Mesendoderm (in vitro differentiated cells): ENCODE measurements around the gene LTBP2.

ENCODE experiments used
- DNase-seq: peaks from one replicate; pipeline ENCODE4 v3.0.0; 2013
- H2AK5ac ChIP-seq: 2 replicates; pipeline ENCODE4 v1.6.1; 2013; ENCODE audit warnings: low read length, inconsistent platforms
- H2BK120ac ChIP-seq: 2 replicates; pipeline ENCODE4 v1.6.1; 2013; ENCODE audit warnings: low read depth, mild to moderate bottlenecking, low read length, moderate library complexity, mixed read lengths
- H2BK15ac ChIP-seq: replicated peaks from 2 replicates; pipeline ENCODE4 v1.6.1; 2013; ENCODE audit warnings: low read depth, mild to moderate bottlenecking, moderate library complexity
- H2BK5ac ChIP-seq: 2 replicates; pipeline ENCODE4 v1.6.1; 2013; ENCODE audit warnings: low read length, inconsistent platforms
- H3K18ac ChIP-seq: 2 replicates; pipeline ENCODE4 v1.6.1; 2013; ENCODE audit warnings: mild to moderate bottlenecking, low read length, mixed read lengths
- H3K23ac ChIP-seq: one replicate; pipeline ENCODE4 v1.6.1; 2013; ENCODE audit warnings: low read length
- H3K27ac ChIP-seq: 2 replicates; pipeline ENCODE4 v1.5.1; 2013; ENCODE audit warnings: low read depth, mild to moderate bottlenecking, inconsistent platforms, low read length, moderate library complexity
- H3K27me3 ChIP-seq: 2 replicates; pipeline ENCODE4 v1.6.1; 2013; ENCODE audit warnings: low read length, control low read depth, mild to moderate bottlenecking, inconsistent platforms; ENCODE audit not compliant: insufficient read depth, poor library complexity
- H3K36me3 ChIP-seq: 2 replicates; pipeline ENCODE4 v1.6.1; 2013; ENCODE audit warnings: low read length, inconsistent platforms; ENCODE audit not compliant: control insufficient read depth, insufficient read depth
- H3K4ac ChIP-seq: one replicate; pipeline ENCODE4 v1.6.1; 2013; ENCODE audit warnings: low read depth, mild to moderate bottlenecking, low read length, moderate library complexity
- H3K4me1 ChIP-seq: 2 replicates; pipeline ENCODE4 v1.6.1; 2013; ENCODE audit warnings: low read depth, low read length, inconsistent platforms; ENCODE audit not compliant: control insufficient read depth
- H3K4me2 ChIP-seq: 2 replicates; pipeline ENCODE4 v1.6.1; 2013; ENCODE audit warnings: low read length
- H3K4me3 ChIP-seq: 2 replicates; pipeline ENCODE4 v1.5.1; 2013; ENCODE audit warnings: mild to moderate bottlenecking, low read length
- H3K56ac ChIP-seq: one replicate; pipeline ENCODE4 v1.6.1; 2013; ENCODE audit warnings: low read length
- H3K79me1 ChIP-seq: 2 replicates; pipeline ENCODE4 v1.6.1; 2013; ENCODE audit warnings: low read length, inconsistent platforms
- H3K79me2 ChIP-seq: 2 replicates; pipeline ENCODE4 v1.6.1; 2013; ENCODE audit warnings: mild to moderate bottlenecking, low read length; ENCODE audit not compliant: control insufficient read depth, insufficient read depth
- H3K9ac ChIP-seq: 2 replicates; pipeline ENCODE4 v1.6.1; 2013; ENCODE audit warnings: low read length, inconsistent platforms
- H4K5ac ChIP-seq: one replicate; pipeline ENCODE4 v1.6.1; 2013; ENCODE audit warnings: low read length
- H4K8ac ChIP-seq: one replicate; pipeline ENCODE4 v1.6.1; 2013; ENCODE audit warnings: low read depth, mild to moderate bottlenecking, control low read depth, low read length, moderate library complexity
- WGBS: extraction: QIAGEN DNeasy Blood & Tissue Kit; methylation state at CpG from one replicate; pipeline ENCODE4 v1.1.7; 2013; ENCODE audit warnings: low lambda C conversion rate, missing lambda C conversion rate; ENCODE audit not compliant: insufficient coverage; ENCODE audit errors: extremely low coverage; 5-methylcytosine and 5-hydroxymethylcytosine counted together

Gene LTBP2

DNA sequence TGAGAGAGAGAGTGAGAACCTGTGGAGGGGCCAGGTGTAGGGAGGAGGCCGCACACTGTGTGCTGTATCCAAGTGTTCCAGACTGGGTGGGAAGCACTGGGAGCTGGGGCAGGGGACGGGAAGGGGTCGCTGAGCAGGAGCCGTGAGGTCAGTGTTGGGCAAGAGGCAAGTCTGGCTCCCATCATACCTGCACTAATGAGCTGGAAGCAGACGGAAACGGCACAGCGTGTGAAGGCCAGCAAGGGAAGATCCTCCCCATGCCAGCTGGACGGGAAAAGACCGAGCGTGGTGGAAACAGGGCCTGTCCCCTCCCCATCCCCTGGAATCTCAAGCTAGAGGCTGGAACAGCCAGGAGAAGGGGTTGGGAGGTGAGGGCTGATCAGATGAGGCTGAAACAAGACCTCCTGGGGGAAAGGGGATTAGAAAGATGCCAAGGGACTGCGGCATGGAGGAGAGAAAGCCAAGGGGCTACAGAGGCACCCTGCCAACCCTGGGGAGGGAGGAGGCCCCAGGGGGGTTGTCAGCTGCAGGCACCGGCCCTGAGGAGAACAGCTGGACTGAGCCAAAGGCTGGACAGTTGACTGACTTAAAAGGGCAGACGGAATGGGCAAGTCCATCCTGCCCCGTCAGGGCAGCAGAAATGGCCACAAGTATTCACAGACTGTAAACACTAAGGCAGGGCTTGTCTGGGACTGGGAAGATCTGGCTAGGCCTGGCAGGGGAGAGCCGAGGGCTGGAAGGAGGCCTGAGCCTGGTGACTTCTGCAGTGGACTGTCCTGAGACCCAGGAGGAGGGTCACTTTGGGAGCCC, 19.0 kb upstream of the LTBP2 start:
- no peak for DNase-seq
- peak overlapping the region; percentile 42 for H3K56ac ChIP-seq
- no CpG with 5 or more reads among the region's 15 CpGs for WGBS

DNA sequence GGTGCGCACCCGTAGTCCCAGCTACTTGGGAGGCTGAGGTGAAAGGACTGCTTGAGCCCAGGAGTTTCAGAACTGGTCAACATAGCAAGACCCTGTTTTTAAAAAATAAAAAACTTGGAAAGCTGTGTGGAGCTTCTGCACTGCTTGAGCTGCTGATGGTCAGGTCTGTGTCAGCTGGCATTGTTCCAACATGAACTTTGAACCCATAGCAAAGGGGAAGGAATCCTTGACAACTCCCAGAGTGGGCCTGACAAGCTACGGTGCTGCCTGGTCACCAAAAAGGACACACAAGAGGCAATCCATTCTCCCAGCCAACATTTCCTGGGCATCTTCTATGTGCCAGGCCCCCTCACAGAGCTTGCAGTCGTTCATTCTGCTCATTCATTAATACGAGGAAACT, 16.4 kb upstream of the LTBP2 start:
- no peak for DNase-seq
- no peak overlapping the region for H2BK120ac ChIP-seq
- H3K4me1 ChIP-seq, result no peaks in the 10 kb centered on the region
- no peaks in the 10 kb centered on the region for H3K79me2 ChIP-seq
- no peak overlapping the region for H2BK15ac ChIP-seq
- no peak overlapping the region for H4K8ac ChIP-seq
- H2AK5ac ChIP-seq, result no peak overlapping the region
- H3K27me3 ChIP-seq, result no peaks in the 10 kb centered on the region
- H3K4ac ChIP-seq, result no peak overlapping the region
- no peaks in the 10 kb centered on the region for H3K36me3 ChIP-seq
- no peak overlapping the region for H3K23ac ChIP-seq
- no CpG with 5 or more reads among the region's 5 CpGs for WGBS
- no peak overlapping the region for H4K5ac ChIP-seq
- H3K9ac ChIP-seq, result no peak overlapping the region
- H3K4me2 ChIP-seq, result no peak overlapping the region
- H2BK5ac ChIP-seq, result no peak overlapping the region
- H3K27ac ChIP-seq, result no peak overlapping the region
- no peak overlapping the region for H3K4me3 ChIP-seq
- H3K79me1 ChIP-seq, result no peaks in the 10 kb centered on the region
- H3K56ac ChIP-seq, result no peak overlapping the region
- H3K18ac ChIP-seq, result no peak overlapping the region

More for the DNA sequence above, 19.0 kb upstream of the LTBP2 start:
- H3K9ac ChIP-seq, result no peak overlapping the region
- no peaks in the 10 kb centered on the region for H3K27me3 ChIP-seq
- H3K4me1 ChIP-seq, result peaks cover 4% of the 10 kb centered on the region
- no peak overlapping the region for H4K8ac ChIP-seq
- no peaks in the 10 kb centered on the region for H3K36me3 ChIP-seq
- H3K18ac ChIP-seq, result no peak overlapping the region
- H3K27ac ChIP-seq, result no peak overlapping the region
- no peak overlapping the region for H2BK120ac ChIP-seq
- no peak overlapping the region for H2BK5ac ChIP-seq
- H3K79me1 ChIP-seq, result no peaks in the 10 kb centered on the region
- H2BK15ac ChIP-seq, result no peak overlapping the region
- H4K5ac ChIP-seq, result no peak overlapping the region
- H2AK5ac ChIP-seq, result no peak overlapping the region
- H3K23ac ChIP-seq, result no peak overlapping the region
- no peak overlapping the region for H3K4me2 ChIP-seq
- no peak overlapping the region for H3K4me3 ChIP-seq
- H3K79me2 ChIP-seq, result no peaks in the 10 kb centered on the region
- H3K4ac ChIP-seq, result no peak overlapping the region

DNA sequence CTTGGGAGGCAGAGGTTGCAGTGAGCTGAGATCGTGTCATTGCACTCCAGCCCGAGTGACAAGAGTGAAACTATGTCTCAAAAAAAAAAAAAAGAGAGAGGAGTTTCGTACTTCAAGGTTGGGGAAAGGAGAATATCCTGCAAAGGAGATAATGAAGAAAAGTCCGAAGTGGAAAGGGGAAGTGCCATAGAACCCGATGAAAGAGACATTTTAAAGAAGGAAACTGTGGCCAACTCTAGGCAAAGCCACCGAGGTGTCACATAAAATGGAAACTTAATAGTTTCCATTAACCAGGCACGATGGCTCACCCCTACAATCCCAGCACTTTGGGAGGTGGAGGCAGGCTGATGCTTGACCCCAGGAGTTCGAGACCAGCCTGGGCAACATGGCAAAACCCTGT, 15.0 kb upstream of the LTBP2 start:
- no peaks in the 10 kb centered on the region for H3K36me3 ChIP-seq
- no peak overlapping the region for H2AK5ac ChIP-seq
- no peaks in the 10 kb centered on the region for H3K79me2 ChIP-seq
- no peak overlapping the region for H3K4ac ChIP-seq
- no peaks in the 10 kb centered on the region for H3K79me1 ChIP-seq
- H3K56ac ChIP-seq, result no peak overlapping the region
- no peak overlapping the region for H4K8ac ChIP-seq
- H3K9ac ChIP-seq, result no peak overlapping the region
- no peak overlapping the region for H2BK15ac ChIP-seq
- H3K4me3 ChIP-seq, result no peak overlapping the region
- H2BK5ac ChIP-seq, result no peak overlapping the region
- H2BK120ac ChIP-seq, result no peak overlapping the region
- no peak overlapping the region for H3K18ac ChIP-seq
- no peak overlapping the region for H3K4me2 ChIP-seq
- no peak for DNase-seq
- H3K27ac ChIP-seq, result no peak overlapping the region
- H4K5ac ChIP-seq, result no peak overlapping the region
- no peaks in the 10 kb centered on the region for H3K27me3 ChIP-seq
- H3K4me1 ChIP-seq, result no peaks in the 10 kb centered on the region
- no CpG with 5 or more reads among the region's 8 CpGs for WGBS
- no peak overlapping the region for H3K23ac ChIP-seq

DNA sequence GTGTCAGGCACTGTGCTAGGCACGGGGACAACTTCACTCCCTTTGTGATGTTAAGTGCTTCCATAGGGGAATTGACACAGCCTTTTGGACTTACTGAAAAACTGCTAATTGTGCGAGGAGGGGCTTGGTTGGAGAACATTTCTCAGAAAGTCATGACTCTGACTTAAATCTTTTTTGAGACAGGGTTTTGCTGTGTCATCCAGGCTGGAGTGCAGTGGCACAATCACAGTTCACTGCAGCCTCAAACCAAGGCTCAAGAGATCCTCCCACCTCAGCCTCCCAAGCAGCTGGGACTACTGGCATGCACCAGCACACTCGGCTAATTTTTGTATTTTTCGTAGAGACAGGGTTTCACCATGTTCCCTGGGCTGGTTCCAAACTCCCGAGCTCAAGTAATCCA, 10.2 kb upstream of the LTBP2 start:
- Histone ChIP-seq H3K79me2 (no peaks in the 10 kb centered on the region), H2BK5ac (no peak overlapping the region), H3K18ac (no peak overlapping the region), H3K56ac (peak overlapping the region; percentile 47), H2BK15ac (no peak overlapping the region), H3K23ac (no peak overlapping the region), H3K79me1 (no peaks in the 10 kb centered on the region), H4K5ac (no peak overlapping the region), H3K27ac (no peak overlapping the region), H3K4me3 (no peak overlapping the region), H3K27me3 (no peaks in the 10 kb centered on the region), H3K4ac (no peak overlapping the region), H4K8ac (no peak overlapping the region), H2BK120ac (no peak overlapping the region), H3K36me3 (no peaks in the 10 kb centered on the region), H3K9ac (no peak overlapping the region), H3K4me1 (peaks cover 23% of the 10 kb centered on the region), H2AK5ac (peak overlapping the region; percentile 73), H3K4me2 (no peak overlapping the region)
- no peak for DNase-seq
- no CpG with 5 or more reads among the region's 5 CpGs for WGBS

DNA sequence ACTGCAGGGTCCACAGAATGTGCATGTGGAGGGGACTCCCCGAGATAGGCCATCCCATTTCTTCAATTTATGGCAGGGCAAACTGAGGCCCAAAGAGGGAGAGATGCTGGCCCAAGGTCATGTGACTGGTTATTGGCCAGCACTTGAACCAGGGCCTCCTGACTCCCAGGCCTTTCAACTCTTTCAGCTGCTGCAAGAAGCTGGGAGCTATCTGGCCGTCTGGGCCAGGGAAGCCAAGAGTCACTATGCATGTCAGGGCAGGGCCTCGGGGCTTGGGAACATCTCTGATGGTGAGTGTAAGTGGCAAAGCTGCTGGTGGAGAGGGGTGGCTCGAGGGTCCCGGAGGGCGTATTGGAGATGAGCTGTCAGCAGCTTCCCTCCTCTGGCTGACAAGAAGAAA, 9.5 kb upstream of the LTBP2 start:
- no peaks in the 10 kb centered on the region for H3K27me3 ChIP-seq
- H3K36me3 ChIP-seq, result no peaks in the 10 kb centered on the region
- H2BK15ac ChIP-seq, result no peak overlapping the region
- no peak overlapping the region for H4K8ac ChIP-seq
- no peak overlapping the region for H3K4me3 ChIP-seq
- no peak overlapping the region for H3K4ac ChIP-seq
- peak overlapping the region; percentile 43 for H2BK5ac ChIP-seq
- H3K27ac ChIP-seq, result no peak overlapping the region
- no peak overlapping the region for H3K4me2 ChIP-seq
- H4K5ac ChIP-seq, result peak overlapping the region; percentile 36
- peak; percentile 33 for DNase-seq
- H3K56ac ChIP-seq, result peak overlapping the region; percentile 47
- peak overlapping the region; percentile 89 for H3K23ac ChIP-seq
- H3K79me2 ChIP-seq, result no peaks in the 10 kb centered on the region
- H3K18ac ChIP-seq, result peak overlapping the region; percentile 18
- WGBS, result no CpG with 5 or more reads among the region's 6 CpGs
- no peak overlapping the region for H2BK120ac ChIP-seq
- H3K79me1 ChIP-seq, result no peaks in the 10 kb centered on the region
- H2AK5ac ChIP-seq, result peak overlapping the region; percentile 73
- no peak overlapping the region for H3K9ac ChIP-seq
- peaks cover 27% of the 10 kb centered on the region for H3K4me1 ChIP-seq

DNA sequence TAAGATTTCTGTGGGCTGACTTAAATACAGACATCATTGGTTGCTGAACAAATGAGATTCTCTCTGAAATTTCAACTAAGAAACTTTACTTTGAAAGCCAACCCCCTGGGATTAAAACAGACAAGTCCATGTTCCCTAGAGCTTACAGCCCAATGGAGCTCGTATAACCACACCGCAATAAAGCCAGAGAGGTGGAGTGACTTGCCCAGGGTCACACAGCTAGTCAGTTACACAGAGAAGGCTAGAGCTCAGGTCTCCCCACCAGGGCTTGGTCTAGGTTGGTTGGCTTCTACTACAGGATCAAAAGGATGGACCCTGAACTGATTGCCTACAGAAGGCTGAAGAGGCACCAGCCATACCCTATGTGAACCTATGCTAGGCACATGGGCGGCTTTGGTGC, 8.9 kb upstream of the LTBP2 start:
- H3K56ac ChIP-seq, result peak overlapping the region; percentile 46
- H3K4ac ChIP-seq, result peak overlapping the region; percentile 74
- H2BK120ac ChIP-seq, result no peak overlapping the region
- H2BK15ac ChIP-seq, result no peak overlapping the region
- no peak overlapping the region for H3K9ac ChIP-seq
- no peaks in the 10 kb centered on the region for H3K79me2 ChIP-seq
- no peaks in the 10 kb centered on the region for H3K36me3 ChIP-seq
- no peaks in the 10 kb centered on the region for H3K79me1 ChIP-seq
- no peak for DNase-seq
- H3K23ac ChIP-seq, result no peak overlapping the region
- H3K4me3 ChIP-seq, result no peak overlapping the region
- no peak overlapping the region for H4K8ac ChIP-seq
- no peak overlapping the region for H4K5ac ChIP-seq
- H2AK5ac ChIP-seq, result no peak overlapping the region
- no peak overlapping the region for H3K27ac ChIP-seq
- no peak overlapping the region for H3K18ac ChIP-seq
- peaks cover 29% of the 10 kb centered on the region for H3K4me1 ChIP-seq
- no peak overlapping the region for H3K4me2 ChIP-seq
- peak overlapping the region; percentile 38 for H2BK5ac ChIP-seq
- no peaks in the 10 kb centered on the region for H3K27me3 ChIP-seq
- no CpG with 5 or more reads among the region's 3 CpGs for WGBS
